Measurements from ENCODE around the gene LHX6.

DNA sequence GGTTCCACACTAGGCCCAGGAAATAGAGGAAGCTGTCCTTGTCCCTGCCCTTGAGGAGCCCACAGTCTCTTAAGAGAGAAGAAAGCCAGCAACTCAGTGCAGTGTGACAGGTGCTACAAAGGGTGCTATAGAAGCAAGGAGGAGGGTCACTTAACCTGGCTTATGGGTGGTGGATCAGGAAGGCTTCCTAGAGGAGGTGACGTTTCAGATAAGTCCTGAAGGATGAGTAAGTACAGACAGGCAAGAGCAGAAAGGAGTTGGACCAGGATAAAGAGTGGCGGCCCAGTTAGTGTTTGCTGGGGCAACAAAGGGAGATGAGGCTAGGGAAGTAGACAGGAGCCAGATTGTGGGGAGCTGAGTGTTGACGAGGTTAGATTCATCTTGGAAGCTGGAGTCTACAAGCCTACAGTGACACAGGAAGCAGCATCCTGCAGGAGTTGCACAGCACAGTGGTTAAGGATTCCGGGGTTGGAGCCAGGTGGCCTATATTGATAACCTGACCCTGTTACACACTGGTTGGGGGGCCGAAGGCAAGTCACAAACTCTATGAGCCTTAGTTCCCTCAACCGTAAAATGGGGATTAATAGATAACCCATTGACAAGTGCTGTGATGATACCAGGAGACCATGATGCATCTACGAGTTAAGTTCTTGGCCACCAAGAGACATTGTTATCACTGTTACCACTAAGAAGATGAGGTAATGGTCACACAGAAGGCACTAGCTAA is 5.4 kb upstream of the LHX6 start:
- TF ChIP-seq, protein P1, sequence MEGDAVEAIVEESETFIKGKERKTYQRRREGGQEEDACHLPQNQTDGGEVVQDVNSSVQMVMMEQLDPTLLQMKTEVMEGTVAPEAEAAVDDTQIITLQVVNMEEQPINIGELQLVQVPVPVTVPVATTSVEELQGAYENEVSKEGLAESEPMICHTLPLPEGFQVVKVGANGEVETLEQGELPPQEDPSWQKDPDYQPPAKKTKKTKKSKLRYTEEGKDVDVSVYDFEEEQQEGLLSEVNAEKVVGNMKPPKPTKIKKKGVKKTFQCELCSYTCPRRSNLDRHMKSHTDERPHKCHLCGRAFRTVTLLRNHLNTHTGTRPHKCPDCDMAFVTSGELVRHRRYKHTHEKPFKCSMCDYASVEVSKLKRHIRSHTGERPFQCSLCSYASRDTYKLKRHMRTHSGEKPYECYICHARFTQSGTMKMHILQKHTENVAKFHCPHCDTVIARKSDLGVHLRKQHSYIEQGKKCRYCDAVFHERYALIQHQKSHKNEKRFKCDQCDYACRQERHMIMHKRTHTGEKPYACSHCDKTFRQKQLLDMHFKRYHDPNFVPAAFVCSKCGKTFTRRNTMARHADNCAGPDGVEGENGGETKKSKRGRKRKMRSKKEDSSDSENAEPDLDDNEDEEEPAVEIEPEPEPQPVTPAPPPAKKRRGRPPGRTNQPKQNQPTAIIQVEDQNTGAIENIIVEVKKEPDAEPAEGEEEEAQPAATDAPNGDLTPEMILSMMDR (IDR thresholded peaks at IDR 0.05 in 2 of 3, conservative IDR thresholded peaks at IDR 0.05 in 1 of 3; ENCODE audit: borderline replicate concordance in 1 of 3, insufficient read depth in 1 of 3, low read depth in 2 of 3, low read length in 2 of 3) = no peak
- TF ChIP-seq, protein P2, sequence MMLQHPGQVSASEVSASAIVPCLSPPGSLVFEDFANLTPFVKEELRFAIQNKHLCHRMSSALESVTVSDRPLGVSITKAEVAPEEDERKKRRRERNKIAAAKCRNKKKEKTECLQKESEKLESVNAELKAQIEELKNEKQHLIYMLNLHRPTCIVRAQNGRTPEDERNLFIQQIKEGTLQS (IDR thresholded peaks at IDR 0.05) = no peak
- TF ChIP-seq SIN3A (IDR thresholded peaks at IDR 0.05; ENCODE audit: low read depth) (no peak), RAD21 (IDR thresholded peaks at IDR 0.05; ENCODE audit: low read depth) (no peak), SP1 (IDR thresholded peaks at IDR 0.05; ENCODE audit: low read depth) (no peak), POLR2A (IDR thresholded peaks at IDR 0.05; ENCODE audit: borderline replicate concordance, extremely low read depth, insufficient read depth, insufficient read length) (no peak), EZH2 (IDR thresholded peaks at IDR 0.05) (no peak), POLR2AphosphoS5 (IDR thresholded peaks at IDR 0.05; ENCODE audit: low read depth, low read length) (no peak), EGR1 (IDR thresholded peaks at IDR 0.05; ENCODE audit: low read depth) (no peak), TCF7L2 (IDR thresholded peaks at IDR 0.05; ENCODE audit: borderline replicate concordance, extremely low read depth, insufficient read depth, insufficient read length) (no peak), SRF (IDR thresholded peaks at IDR 0.05; ENCODE audit: low read depth) (no peak)
- TF ChIP-seq, protein P3, sequence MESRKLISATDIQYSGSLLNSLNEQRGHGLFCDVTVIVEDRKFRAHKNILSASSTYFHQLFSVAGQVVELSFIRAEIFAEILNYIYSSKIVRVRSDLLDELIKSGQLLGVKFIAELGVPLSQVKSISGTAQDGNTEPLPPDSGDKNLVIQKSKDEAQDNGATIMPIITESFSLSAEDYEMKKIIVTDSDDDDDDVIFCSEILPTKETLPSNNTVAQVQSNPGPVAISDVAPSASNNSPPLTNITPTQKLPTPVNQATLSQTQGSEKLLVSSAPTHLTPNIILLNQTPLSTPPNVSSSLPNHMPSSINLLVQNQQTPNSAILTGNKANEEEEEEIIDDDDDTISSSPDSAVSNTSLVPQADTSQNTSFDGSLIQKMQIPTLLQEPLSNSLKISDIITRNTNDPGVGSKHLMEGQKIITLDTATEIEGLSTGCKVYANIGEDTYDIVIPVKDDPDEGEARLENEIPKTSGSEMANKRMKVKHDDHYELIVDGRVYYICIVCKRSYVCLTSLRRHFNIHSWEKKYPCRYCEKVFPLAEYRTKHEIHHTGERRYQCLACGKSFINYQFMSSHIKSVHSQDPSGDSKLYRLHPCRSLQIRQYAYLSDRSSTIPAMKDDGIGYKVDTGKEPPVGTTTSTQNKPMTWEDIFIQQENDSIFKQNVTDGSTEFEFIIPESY (IDR thresholded peaks at IDR 0.05; ENCODE audit: extremely low read depth, insufficient replicate concordance, low read length) = no peak
- TF ChIP-seq, protein P4, sequence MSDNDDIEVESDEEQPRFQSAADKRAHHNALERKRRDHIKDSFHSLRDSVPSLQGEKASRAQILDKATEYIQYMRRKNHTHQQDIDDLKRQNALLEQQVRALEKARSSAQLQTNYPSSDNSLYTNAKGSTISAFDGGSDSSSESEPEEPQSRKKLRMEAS (IDR thresholded peaks at IDR 0.05) = no peak
